Sigmoid colon (tissue), 4 donors: Measurements from ENCODE around the gene SYAP1.
"Not testable (repeated sequence)": the region's sequence is repeated elsewhere in the genome, so short reads cannot be mapped to it uniquely, and the experiment has no call there.

Source experiments
- EP300 ChIP-seq, 4 donors: sonication (generic); formaldehyde crosslinking; IDR thresholded peaks; one replicate each; pipeline ENCODE4 v1.6.1; 2017; ENCODE audit warnings: antibody characterized with exemption in 4 of 4
- POLR2A ChIP-seq, 2 donors: fragments of 450-650 bp; IDR thresholded peaks; one replicate each; pipeline ENCODE4 v1.6.1; 2016; ENCODE audit warnings: antibody characterized with exemption in 2 of 2, mild to moderate bottlenecking in 2 of 2, moderate library complexity in 2 of 2
- POLR2AphosphoS5 ChIP-seq, 4 donors: sonication (generic); formaldehyde crosslinking; IDR thresholded peaks; one replicate each; pipeline ENCODE4 v1.6.1; 2017; ENCODE audit warnings: antibody characterized with exemption in 4 of 4
- TF ChIP-seq, protein P1 (sequence below), 4 experiments: fragments of 450-650 bp in 3 of 4; fragments of 200-600 bp in 1 of 4; IDR thresholded peaks; one replicate each; pipeline ENCODE4 v1.5.1; 2016 to 2019; ENCODE audit warnings: antibody characterized with exemption in 4 of 4, mild to moderate bottlenecking in 3 of 4, moderate library complexity in 2 of 4

DNA sequence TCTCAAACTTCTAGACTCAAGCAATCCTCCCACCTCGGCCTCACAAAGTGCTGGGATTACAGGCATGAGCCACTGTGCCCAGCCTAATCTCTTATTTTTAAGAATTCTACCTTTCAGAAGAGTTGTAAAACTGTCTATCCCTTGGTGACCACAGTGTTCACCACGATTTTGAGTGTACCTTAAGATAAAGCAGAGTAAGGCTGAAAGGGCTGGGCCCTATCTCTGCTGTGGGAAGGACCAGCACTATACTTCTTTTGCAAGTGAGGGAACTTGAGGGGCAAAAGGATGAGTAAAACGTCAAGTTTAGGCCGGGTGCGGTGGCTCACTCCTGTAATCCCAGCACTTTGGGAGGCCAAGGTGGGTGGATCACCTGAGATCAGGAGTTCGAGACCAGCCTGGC lies 3.0 kb upstream of the SYAP1 start:
- TF ChIP-seq, protein P1, sequence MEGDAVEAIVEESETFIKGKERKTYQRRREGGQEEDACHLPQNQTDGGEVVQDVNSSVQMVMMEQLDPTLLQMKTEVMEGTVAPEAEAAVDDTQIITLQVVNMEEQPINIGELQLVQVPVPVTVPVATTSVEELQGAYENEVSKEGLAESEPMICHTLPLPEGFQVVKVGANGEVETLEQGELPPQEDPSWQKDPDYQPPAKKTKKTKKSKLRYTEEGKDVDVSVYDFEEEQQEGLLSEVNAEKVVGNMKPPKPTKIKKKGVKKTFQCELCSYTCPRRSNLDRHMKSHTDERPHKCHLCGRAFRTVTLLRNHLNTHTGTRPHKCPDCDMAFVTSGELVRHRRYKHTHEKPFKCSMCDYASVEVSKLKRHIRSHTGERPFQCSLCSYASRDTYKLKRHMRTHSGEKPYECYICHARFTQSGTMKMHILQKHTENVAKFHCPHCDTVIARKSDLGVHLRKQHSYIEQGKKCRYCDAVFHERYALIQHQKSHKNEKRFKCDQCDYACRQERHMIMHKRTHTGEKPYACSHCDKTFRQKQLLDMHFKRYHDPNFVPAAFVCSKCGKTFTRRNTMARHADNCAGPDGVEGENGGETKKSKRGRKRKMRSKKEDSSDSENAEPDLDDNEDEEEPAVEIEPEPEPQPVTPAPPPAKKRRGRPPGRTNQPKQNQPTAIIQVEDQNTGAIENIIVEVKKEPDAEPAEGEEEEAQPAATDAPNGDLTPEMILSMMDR (IDR thresholded peaks at IDR 0.05) = not testable (repeated sequence)
- not testable (repeated sequence) for TF ChIP-seq POLR2A, EP300, POLR2AphosphoS5 (IDR thresholded peaks at IDR 0.05)
